Panc1 (cell line): Measurements from ENCODE around the gene ABCB8. TPM values are rescaled to one million over a fixed set of nuclear protein-coding genes. Genes with fewer than 3 reads are reported as not detected.

Source experiments
- ATAC-seq: fragments of 200-7000 bp; cut with Tn5 transposase; 2 replicates; pipeline ENCODE4 v1.9.1; 2020; ENCODE audit warnings: mild to moderate bottlenecking, moderate library complexity
- BruUV-seq: library from RNA; stranded (reverse); fragments of 400-500 nt; replicated peaks from 2 replicates; lab custom pipeline; 2021; lab: Mats Ljungman, UMichigan
- CTCF ChIA-PET: fragments of 300-600 bp; sonication (Branson Sonifier 250); formaldehyde crosslinking; loops from one replicate; lab custom pipeline; 2022; ENCODE audit warnings: antibody characterized with exemption; lab: Charles Lee
- POLR2A ChIA-PET: fragments of 300-600 bp; sonication (Branson Sonifier 250); formaldehyde crosslinking; loops from one replicate; lab custom pipeline; 2022; ENCODE audit warnings: antibody characterized with exemption; lab: Charles Lee
- DNase-seq: peaks from one replicate; pipeline ENCODE4 v3.0.0-alpha.2; 2010; ENCODE audit warnings: low read depth, low spot score
- H3K27ac ChIP-seq: 2 replicates; pipeline ENCODE4 v1.5.1; 2011; ENCODE audit warnings: mild to moderate bottlenecking, low read length, inconsistent platforms
- H3K27me3 ChIP-seq: fragments of 200-500 bp; sonication (Bioruptor generic); 2 replicates; pipeline ENCODE4 v1.6.0; 2014; ENCODE audit warnings: low read length, inconsistent platforms; ENCODE audit not compliant: control insufficient read depth, insufficient read depth
- H3K36me3 ChIP-seq: fragments of 200-500 bp; sonication (Bioruptor generic); 2 replicates; pipeline ENCODE4 v1.5.1; 2014; ENCODE audit warnings: inconsistent platforms, mild to moderate bottlenecking, low read length, moderate library complexity; ENCODE audit not compliant: control insufficient read depth, insufficient read depth
- H3K4me1 ChIP-seq: 2 replicates; pipeline ENCODE4 v1.5.1; 2011; ENCODE audit warnings: inconsistent platforms, mild to moderate bottlenecking, low read length, moderate library complexity; ENCODE audit not compliant: control insufficient read depth, insufficient read depth
- H3K4me3 ChIP-seq, 2 experiments: 2 replicates each; pipeline ENCODE4 v1.5.1; 2011 to 2012; ENCODE audit warnings: low read depth in 2 of 2, low read length in 2 of 2, mild to moderate bottlenecking in 2 of 2, inconsistent platforms in 1 of 2, moderate library complexity in 1 of 2
- H3K9me3 ChIP-seq: fragments of 200-500 bp; sonication (Bioruptor generic); 2 replicates; pipeline ENCODE4 v1.5.1; 2014; ENCODE audit warnings: low read depth, mild to moderate bottlenecking, inconsistent platforms, low read length, moderate library complexity; ENCODE audit not compliant: control insufficient read depth, insufficient read depth
- CTCF ChIP-seq: fragments of 450-650 bp; IDR thresholded peaks from 2 replicates; pipeline ENCODE4 v1.5.1; 2017; ENCODE audit warnings: mild to moderate bottlenecking
- POLR2AphosphoS5 ChIP-seq: IDR thresholded peaks from 2 replicates; pipeline ENCODE4 v1.6.1; 2012; ENCODE audit warnings: mild to moderate bottlenecking, low read depth, low read length, moderate library complexity
- SIN3A ChIP-seq: IDR thresholded peaks from 2 replicates; pipeline ENCODE4 v1.6.1; 2012; ENCODE audit warnings: low read depth, mild to moderate bottlenecking, low read length, moderate library complexity, borderline replicate concordance; ENCODE audit not compliant: insufficient read depth
- TCF7L2 ChIP-seq: IDR thresholded peaks from 2 replicates; pipeline ENCODE4 v1.6.1; 2011; ENCODE audit warnings: mild to moderate bottlenecking, low read depth, low read length, inconsistent platforms
- in situ Hi-C: cut with HindIII; loops from 2 replicates; pipeline ENCODE4 v1.10.0; 2016; ENCODE audit warnings: low sequenced_read_pairs, low pct_unique_long_range_greater_than_20kb
- intact Hi-C: fragments of 100-400 bp; cut with micrococcal nuclease; formaldehyde crosslinking; loops from one replicate; pipeline ENCODE4 v1.10.0; 2022; ENCODE audit not compliant: unreplicated experiment
- total RNA-seq: library from RNA; stranded (reverse); gene quantifications from one replicate; pipeline ENCODE4 v1.2.1, GENCODE V29; 2021; ENCODE audit not compliant: unreplicated experiment
- TF ChIP-seq, protein P1 (sequence below), 2 experiments: IDR thresholded peaks; 2 replicates each; pipeline ENCODE4 v1.6.1; 2011 to 2012; ENCODE audit warnings: low read depth in 2 of 2, control low read depth in 1 of 2, low read length in 1 of 2, mild to moderate bottlenecking in 1 of 2, moderate library complexity in 1 of 2; ENCODE audit not compliant: insufficient read depth in 1 of 2

The ABCB8 gene
- total RNA-seq, 1 experiment from 2014 or later: 49.8 TPM

DNA sequence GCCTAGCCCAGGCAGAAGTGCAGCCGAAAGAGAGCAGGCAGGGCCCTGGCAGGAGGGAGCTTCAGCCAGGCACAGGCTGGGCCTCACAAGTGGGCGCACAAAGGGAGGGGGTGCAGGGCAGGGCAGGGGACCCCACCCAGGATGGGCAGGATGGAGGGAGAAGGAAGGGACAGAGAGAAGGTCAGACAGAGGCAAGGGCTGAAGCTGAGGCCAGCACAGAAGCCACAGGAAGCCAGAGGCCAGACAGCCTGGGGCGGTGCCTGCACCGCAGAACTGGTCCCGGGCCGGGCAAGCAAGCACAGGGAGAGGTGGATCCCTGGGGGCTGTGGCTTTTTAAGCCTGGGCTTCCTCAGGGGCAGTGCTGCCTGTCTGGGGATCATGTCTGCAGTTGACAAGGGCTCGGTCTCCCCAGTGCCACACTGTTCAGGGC, 20.8 kb upstream of the ABCB8 start:
- H3K9me3 ChIP-seq: no peaks in the 10 kb centered on the region
- in situ Hi-C loops: no loop called here
- CTCF ChIA-PET: interaction anchor here (1.1 kb wide), 1 partner anchor 13 kb away, joined by 4 read pairs; no protein-coding TSS in a partner anchor

GRCh38 chr7:151008143-151008510, 20.1 kb upstream of the ABCB8 start:
- TF ChIP-seq TCF7L2: no peak
- no peak for TF ChIP-seq CTCF
- no peak for TF ChIP-seq POLR2AphosphoS5
- no peak for TF ChIP-seq SIN3A
- TF ChIP-seq, protein P1, sequence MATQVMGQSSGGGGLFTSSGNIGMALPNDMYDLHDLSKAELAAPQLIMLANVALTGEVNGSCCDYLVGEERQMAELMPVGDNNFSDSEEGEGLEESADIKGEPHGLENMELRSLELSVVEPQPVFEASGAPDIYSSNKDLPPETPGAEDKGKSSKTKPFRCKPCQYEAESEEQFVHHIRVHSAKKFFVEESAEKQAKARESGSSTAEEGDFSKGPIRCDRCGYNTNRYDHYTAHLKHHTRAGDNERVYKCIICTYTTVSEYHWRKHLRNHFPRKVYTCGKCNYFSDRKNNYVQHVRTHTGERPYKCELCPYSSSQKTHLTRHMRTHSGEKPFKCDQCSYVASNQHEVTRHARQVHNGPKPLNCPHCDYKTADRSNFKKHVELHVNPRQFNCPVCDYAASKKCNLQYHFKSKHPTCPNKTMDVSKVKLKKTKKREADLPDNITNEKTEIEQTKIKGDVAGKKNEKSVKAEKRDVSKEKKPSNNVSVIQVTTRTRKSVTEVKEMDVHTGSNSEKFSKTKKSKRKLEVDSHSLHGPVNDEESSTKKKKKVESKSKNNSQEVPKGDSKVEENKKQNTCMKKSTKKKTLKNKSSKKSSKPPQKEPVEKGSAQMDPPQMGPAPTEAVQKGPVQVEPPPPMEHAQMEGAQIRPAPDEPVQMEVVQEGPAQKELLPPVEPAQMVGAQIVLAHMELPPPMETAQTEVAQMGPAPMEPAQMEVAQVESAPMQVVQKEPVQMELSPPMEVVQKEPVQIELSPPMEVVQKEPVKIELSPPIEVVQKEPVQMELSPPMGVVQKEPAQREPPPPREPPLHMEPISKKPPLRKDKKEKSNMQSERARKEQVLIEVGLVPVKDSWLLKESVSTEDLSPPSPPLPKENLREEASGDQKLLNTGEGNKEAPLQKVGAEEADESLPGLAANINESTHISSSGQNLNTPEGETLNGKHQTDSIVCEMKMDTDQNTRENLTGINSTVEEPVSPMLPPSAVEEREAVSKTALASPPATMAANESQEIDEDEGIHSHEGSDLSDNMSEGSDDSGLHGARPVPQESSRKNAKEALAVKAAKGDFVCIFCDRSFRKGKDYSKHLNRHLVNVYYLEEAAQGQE (IDR thresholded peaks at IDR 0.05; ENCODE audit: insufficient read depth in 1 of 2, low read depth in 2 of 2, low read length in 1 of 2): no peak
- H3K27ac ChIP-seq: peak overlapping the region; percentile 12; the same call in 1 of the 2 replicates
- peak overlapping the region in 1 of 2 experiments; percentile 41; a peak in 2 of 4 replicates for H3K4me3 ChIP-seq
- in situ Hi-C loops (no loop called here), intact Hi-C loops (no loop called here)
- DNase-seq: no peak
- ChIA-PET POLR2A (no interaction called here), CTCF (interaction anchor here (1.1 to 1.4 kb wide), 2 partner anchors 13 to 46 kb away, joined by 3 to 4 read pairs; no protein-coding TSS in a partner anchor)
- H3K4me1 ChIP-seq: peaks cover 34% of the 10 kb centered on the region
- no peaks in the 10 kb centered on the region for H3K36me3 ChIP-seq
- BruUV-seq: no TSS peak
- no peaks in the 10 kb centered on the region for H3K27me3 ChIP-seq
- no peak for ATAC-seq
- H3K9me3 ChIP-seq: no peaks in the 10 kb centered on the region

More for the DNA sequence above, 20.8 kb upstream of the ABCB8 start:
- Histone ChIP-seq H3K4me1 (peaks cover 34% of the 10 kb centered on the region), H3K4me3 (no peak overlapping the region), H3K27me3 (no peaks in the 10 kb centered on the region), H3K27ac (no peak overlapping the region), H3K36me3 (no peaks in the 10 kb centered on the region)
- ATAC-seq: no peak
- no TSS peak for BruUV-seq
- TF ChIP-seq CTCF: no peak
- no peak for TF ChIP-seq SIN3A
- TF ChIP-seq, protein P1 (IDR thresholded peaks at IDR 0.05; ENCODE audit: insufficient read depth in 1 of 2, low read depth in 2 of 2, low read length in 1 of 2): no peak
- no peak for TF ChIP-seq POLR2AphosphoS5
- TF ChIP-seq TCF7L2: no peak
- DNase-seq: no peak
- POLR2A ChIA-PET: no interaction called here
- intact Hi-C loops: no loop called here
